Lung (tissue), 5 donors: ENCODE data around the gene TRIM72. TPM values are rescaled to one million over a fixed set of nuclear protein-coding genes. Genes with fewer than 3 reads are reported as not detected.

Experiments
- polyA plus RNA-seq, 2 donors: library from polyadenylated mRNA; stranded (reverse); fragments of 200-250 nt; gene quantifications; one replicate each; pipeline ENCODE4 v1.2.1, GENCODE V29; 2013
- small RNA-seq: library from RNA; depleted of rRNA; stranded (forward); fragments of <200 nt; gene quantifications from one replicate; pipeline ENCODE3, GENCODE V24; 2014; ENCODE audit warnings: low replicate concordance
- total RNA-seq, 2 donors: library from RNA; depleted of rRNA in 1 of 2; stranded (reverse); fragments of >200 nt in 1 of 2; gene quantifications; one replicate each; pipeline ENCODE4 v1.2.1, GENCODE V29; 2014 to 2021
- donor health status: Bipolar disorder and iron deficiency.
- donor health status: healthy.
- donor health status: DM: yes; HTN: yes; CAD: no.

TRIM72 gene
- total and polyA plus RNA-seq, 4 donors = 0.02 to 0.09 (median 0.03) TPM; not detected in 1

Small RNA genes lying within 50 kb of the gene (small RNA-seq; reads per million reads assigned to genes)
- gene AC009088.4 (not detected), gene NDUFA3P6 (not detected)

Other genes starting within 250 kb of the TRIM72 start
- gene HSD3B7, start 228.9 kb upstream of the TRIM72 start, total RNA-seq = 10 to 100 TPM in 1 of 2 donors, 1 to 10 TPM in 1; 6.2 to 34.5 TPM
- 10 to 100 TPM; 20.2 to 21.1 TPM for gene HSD3B7, start 228.9 kb upstream of the TRIM72 start, polyA plus RNA-seq
- gene STX1B, start 203.5 kb upstream of the TRIM72 start, total RNA-seq = under 1 TPM; 0.17 to 0.64 TPM
- gene STX1B, start 203.5 kb upstream of the TRIM72 start, polyA plus RNA-seq = under 1 TPM; 0.33 to 0.49 TPM
- 10 to 100 TPM; 41.6 to 81.1 TPM for gene STX4, start 180.6 kb upstream of the TRIM72 start, total RNA-seq
- gene STX4, start 180.6 kb upstream of the TRIM72 start, polyA plus RNA-seq = 10 to 100 TPM; 90.4 to 98.3 TPM
- 10 to 100 TPM in 1 of 2 donors, 1 to 10 TPM in 1; 4.0 to 13.2 TPM for gene ZNF668, start 139.9 kb upstream of the TRIM72 start, total RNA-seq
- gene ZNF668, start 139.9 kb upstream of the TRIM72 start, polyA plus RNA-seq = 10 to 100 TPM; 10.7 TPM
- gene ZNF646, start 139.7 kb upstream of the TRIM72 start, total RNA-seq = 10 to 100 TPM; 12.7 to 20.5 TPM
- 10 to 100 TPM in 1 of 2 donors, 1 to 10 TPM in 1; 8.4 to 12.2 TPM for gene ZNF646, start 139.7 kb upstream of the TRIM72 start, polyA plus RNA-seq
- 1 to 10 TPM; 1.4 to 2.2 TPM for gene PRSS53, start 125.2 kb upstream of the TRIM72 start, total RNA-seq
- 1 to 10 TPM; 1.6 to 2.3 TPM for gene PRSS53, start 125.2 kb upstream of the TRIM72 start, polyA plus RNA-seq
- 10 to 100 TPM; 49.4 to 74.3 TPM for gene VKORC1, start 119.3 kb upstream of the TRIM72 start, total RNA-seq
- gene VKORC1, start 119.3 kb upstream of the TRIM72 start, polyA plus RNA-seq = 100 to 1,000 TPM in 1 of 2 donors, 10 to 100 TPM in 1; 66.8 to 118 TPM
- gene BCKDK, start 105.7 kb upstream of the TRIM72 start, total RNA-seq = 10 to 100 TPM; 20.3 to 47.6 TPM
- 10 to 100 TPM; 16.2 to 61.8 TPM for gene BCKDK, start 105.7 kb upstream of the TRIM72 start, polyA plus RNA-seq
- 10 to 100 TPM; 53.0 to 68.2 TPM for gene KAT8, start 96.5 kb upstream of the TRIM72 start, total RNA-seq
- gene KAT8, start 96.5 kb upstream of the TRIM72 start, polyA plus RNA-seq = 10 to 100 TPM; 53.5 to 73.2 TPM
- gene PRSS8, start 78.4 kb upstream of the TRIM72 start, total RNA-seq = 100 to 1,000 TPM in 1 of 2 donors, 10 to 100 TPM in 1; 84.4 to 127 TPM
- 10 to 100 TPM; 83.2 to 95.3 TPM for gene PRSS8, start 78.4 kb upstream of the TRIM72 start, polyA plus RNA-seq
- 1 to 10 TPM in 1 of 2 donors, under 1 TPM in 1; 0.43 to 4.2 TPM for gene PRSS36, start 64.1 kb upstream of the TRIM72 start, total RNA-seq
- gene PRSS36, start 64.1 kb upstream of the TRIM72 start, polyA plus RNA-seq = 1 to 10 TPM; 2.6 to 3.6 TPM
- gene FUS, start 34.0 kb upstream of the TRIM72 start, total RNA-seq = 100 to 1,000 TPM; 110 to 272 TPM
- gene FUS, start 34.0 kb upstream of the TRIM72 start, polyA plus RNA-seq = 100 to 1,000 TPM; 237 to 248 TPM
- 10 to 100 TPM; 24.1 to 77.8 TPM for gene PYCARD, start 11.4 kb upstream of the TRIM72 start, total RNA-seq
- 100 to 1,000 TPM in 1 of 2 donors, 10 to 100 TPM in 1; 62.3 to 119 TPM for gene PYCARD, start 11.4 kb upstream of the TRIM72 start, polyA plus RNA-seq
- gene PYDC1, start 3.0 kb downstream of the TRIM72 start, total RNA-seq = not detected
- gene PYDC1, start 3.0 kb downstream of the TRIM72 start, polyA plus RNA-seq = not detected
- gene ITGAM, start 45.9 kb downstream of the TRIM72 start, total RNA-seq = 10 to 100 TPM; 11.0 to 56.2 TPM
- gene ITGAM, start 45.9 kb downstream of the TRIM72 start, polyA plus RNA-seq = 10 to 100 TPM in 1 of 2 donors, 1 to 10 TPM in 1; 9.2 to 84.0 TPM
- gene ITGAX, start 141.1 kb downstream of the TRIM72 start, total RNA-seq = 100 to 1,000 TPM in 1 of 2 donors, 10 to 100 TPM in 1; 38.1 to 134 TPM
- gene ITGAX, start 141.1 kb downstream of the TRIM72 start, polyA plus RNA-seq = 100 to 1,000 TPM in 1 of 2 donors, 10 to 100 TPM in 1; 93.1 to 148 TPM
- 1 to 10 TPM in 1 of 2 donors, under 1 TPM in 1; 0.43 to 1.5 TPM for gene ITGAD, start 179.2 kb downstream of the TRIM72 start, total RNA-seq
- under 1 TPM; 0.19 to 0.24 TPM for gene ITGAD, start 179.2 kb downstream of the TRIM72 start, polyA plus RNA-seq
- not detected for gene COX6A2, start 214.2 kb downstream of the TRIM72 start, total RNA-seq
- not detected for gene COX6A2, start 214.2 kb downstream of the TRIM72 start, polyA plus RNA-seq
- gene ZNF843, start 228.7 kb downstream of the TRIM72 start, total RNA-seq = 1 to 10 TPM; 1.2 to 1.4 TPM
- under 1 TPM; 0.25 to 0.30 TPM for gene ZNF843, start 228.7 kb downstream of the TRIM72 start, polyA plus RNA-seq
- 10 to 100 TPM in 1 of 2 donors, 1 to 10 TPM in 1; 8.2 to 16.7 TPM for gene ARMC5, start 245.4 kb downstream of the TRIM72 start, total RNA-seq
- gene ARMC5, start 245.4 kb downstream of the TRIM72 start, polyA plus RNA-seq = 10 to 100 TPM; 11.4 to 13.2 TPM